Esophagus muscularis mucosa (tissue), 4 donors: ENCODE data around the gene MAN2B1. TPM values are rescaled to one million over a fixed set of nuclear protein-coding genes. Genes with fewer than 3 reads are reported as not detected.
A peak's percentile ranks its signal among the peaks of the same experiment; 100 is the strongest.
"Not testable (repeated sequence)": the region's sequence is repeated elsewhere in the genome, so short reads cannot be mapped to it uniquely, and the experiment has no call there.

Experiments
- DNase-seq: peaks from one replicate; pipeline ENCODE4 v3.0.0-alpha.2; 2017; ENCODE audit errors: extremely low spot score
- H3K27ac ChIP-seq, 4 donors: fragments of 200-600 bp; sonication (generic); replicated peaks in 1 of 4; 1 replicate in 3 of 4; 2 replicates in 1 of 4; pipeline ENCODE4 v1.5.1; 2016 to 2019; ENCODE audit warnings: mild to moderate bottlenecking in 1 of 4
- H3K27me3 ChIP-seq, 4 donors: fragments of 200-600 bp; sonication (generic); one replicate each; pipeline versions ENCODE4 v1.5.1 to v1.6.0; 2016 to 2019
- H3K36me3 ChIP-seq, 4 donors: fragments of 200-600 bp; sonication (generic); one replicate each; pipeline ENCODE4 v1.5.1; 2016 to 2019
- H3K4me1 ChIP-seq, 4 donors: fragments of 200-600 bp; sonication (generic); one replicate each; pipeline ENCODE4 v1.5.1; 2016 to 2019
- H3K4me3 ChIP-seq, 4 donors: fragments of 200-600 bp; sonication (generic); 1 replicate in 2 of 4; 2 replicates in 2 of 4; pipeline ENCODE4 v1.5.1; 2016 to 2019; ENCODE audit warnings: mild to moderate bottlenecking in 4 of 4, moderate library complexity in 1 of 4
- H3K9me3 ChIP-seq, 4 donors: fragments of 200-600 bp; sonication (generic); 1 replicate in 3 of 4; 2 replicates in 1 of 4; pipeline ENCODE4 v1.5.1; 2016 to 2019
- CTCF ChIP-seq, 3 experiments: fragments of 200-600 bp in 2 of 3; fragments of 450-650 bp in 1 of 3; sonication (generic) in 2 of 3; IDR thresholded peaks; one replicate each; pipeline ENCODE4 v1.5.1; 2017 to 2019; ENCODE audit warnings: antibody characterized with exemption in 3 of 3, mild to moderate bottlenecking in 2 of 3, moderate library complexity in 1 of 3
- EP300 ChIP-seq: sonication (generic); formaldehyde crosslinking; IDR thresholded peaks from one replicate; pipeline ENCODE4 v1.6.1; 2017; ENCODE audit warnings: antibody characterized with exemption
- POLR2A ChIP-seq: fragments of 450-650 bp; IDR thresholded peaks from one replicate; pipeline ENCODE4 v1.6.1; 2017; ENCODE audit warnings: antibody characterized with exemption, moderate library complexity, mild to moderate bottlenecking, low read depth
- POLR2AphosphoS5 ChIP-seq, 2 donors: sonication (generic); formaldehyde crosslinking; IDR thresholded peaks; one replicate each; pipeline ENCODE4 v1.6.1; 2017; ENCODE audit warnings: antibody characterized with exemption in 2 of 2
- WGBS: methylation state at CpG from one replicate; pipeline ENCODE4 v1.1.5; 2018; 5-methylcytosine and 5-hydroxymethylcytosine counted together
- intact Hi-C: fragments of 100-400 bp; cut with DNase I; formaldehyde crosslinking; loops from one replicate; pipeline ENCODE4 v1.15.1; 2023
- total RNA-seq, 4 donors: library from RNA; depleted of rRNA; stranded (reverse); fragments of >200 nt; gene quantifications; one replicate each; pipeline versions ENCODE4 v1.1.0 to v1.2.1, GENCODE V29; 2016

Gene MAN2B1
- total RNA-seq, 4 donors from 2014 or later, result 65.7 to 80.8 (median 68.9) TPM

DNA sequence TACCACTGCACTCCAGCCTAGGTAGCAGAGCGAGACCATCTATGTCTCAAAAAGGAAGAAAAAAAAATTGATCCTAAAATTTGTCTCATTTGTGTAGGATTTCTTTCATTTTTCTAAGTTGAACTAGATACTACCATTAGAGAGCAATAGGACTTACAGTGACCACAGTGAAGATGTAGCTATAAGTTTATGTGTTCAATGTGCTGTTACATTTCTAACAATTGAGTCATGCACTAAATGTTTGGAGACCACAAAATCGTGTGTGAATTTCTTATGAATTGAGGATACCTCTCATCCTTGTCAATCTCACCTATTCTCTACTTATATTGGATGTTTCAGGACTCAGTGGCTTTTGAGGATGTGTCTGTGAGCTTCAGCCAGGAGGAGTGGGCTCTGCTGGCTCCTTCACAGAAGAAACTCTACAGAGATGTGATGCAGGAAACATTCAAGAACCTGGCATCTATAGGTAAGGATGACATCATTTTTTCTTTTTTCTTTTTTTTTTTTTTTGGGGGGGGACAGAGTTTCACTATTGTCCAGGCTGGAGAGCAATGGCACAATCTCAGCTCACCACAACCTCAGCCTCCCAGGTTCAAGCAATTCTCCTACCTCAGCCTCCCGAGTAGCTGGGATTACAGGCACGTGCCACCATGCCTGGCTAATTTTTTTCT is 43.0 kb downstream of the MAN2B1 start:
- TF ChIP-seq POLR2AphosphoS5 (IDR thresholded peaks at IDR 0.05) (no peak), EP300 (no peak), POLR2A (no peak), CTCF (IDR thresholded peaks at IDR 0.05) (no peak)
- H3K27me3 ChIP-seq, result no peaks in the 10 kb centered on the region
- no peak overlapping the region for H3K27ac ChIP-seq
- no peak overlapping the region for H3K4me3 ChIP-seq
- intact Hi-C loops, result no loop called here
- peaks cover 0 to 11% (median 3%) of the 10 kb centered on the region in 4 donors for H3K9me3 ChIP-seq
- WGBS, result 88% methylated on average over 4 of the region's 4 CpGs
- H3K4me1 ChIP-seq, result peaks cover 11 to 31% (median 27%) of the 10 kb centered on the region in 4 donors
- H3K36me3 ChIP-seq, result peaks cover 48 to 54% (median 51%) of the 10 kb centered on the region in 4 donors
- DNase-seq, result no peak

GRCh38 chr19:12621253-12622024 is 45.1 kb downstream of the MAN2B1 start:
- peaks cover 14 to 48% (median 44%) of the 10 kb centered on the region in 4 donors for H3K4me1 ChIP-seq
- H3K4me3 ChIP-seq, intact Hi-C loops, H3K27me3 ChIP-seq, H3K9me3 ChIP-seq, DNase-seq: not testable (repeated sequence)
- peaks cover 28 to 37% (median 31%) of the 10 kb centered on the region in 4 donors for H3K36me3 ChIP-seq
- WGBS, result 51% methylated on average over 26 of the region's 26 CpGs
- peak overlapping the region in 3 of 4 donors; percentile 30 to 70 (median 41) for H3K27ac ChIP-seq

DNA sequence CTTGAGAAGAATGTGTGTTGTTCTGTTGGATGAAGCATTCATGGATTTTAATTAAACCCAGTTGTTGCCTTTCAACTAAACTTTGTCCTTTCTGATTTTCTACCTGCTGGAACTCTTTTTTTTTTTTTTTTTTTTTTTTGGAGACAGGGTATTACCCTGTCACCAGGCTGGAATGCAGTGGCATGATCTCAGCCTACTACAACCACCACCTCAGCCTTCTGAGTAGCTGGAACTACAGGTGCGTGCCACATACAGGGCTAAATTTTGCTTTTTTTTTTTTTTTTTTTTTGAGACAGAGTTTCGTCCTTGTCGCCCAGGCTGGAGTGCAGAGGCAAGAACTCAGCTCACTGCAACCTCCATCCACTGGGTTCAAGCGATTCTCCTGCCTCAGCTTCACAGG is 48.9 kb downstream of the MAN2B1 start:
- WGBS, result 84% methylated on average over 4 of the region's 4 CpGs
- H3K4me1 ChIP-seq, result peaks cover 31 to 75% (median 64%) of the 10 kb centered on the region in 4 donors
- H3K36me3 ChIP-seq, result peaks cover 1 to 31% (median 24%) of the 10 kb centered on the region in 4 donors
- no peak overlapping the region for H3K27ac ChIP-seq
- no peak for DNase-seq
- no peak overlapping the region for H3K4me3 ChIP-seq
- no peaks in the 10 kb centered on the region for H3K27me3 ChIP-seq
- TF ChIP-seq EP300, result no peak
- TF ChIP-seq POLR2A, result no peak
- TF ChIP-seq POLR2AphosphoS5 (IDR thresholded peaks at IDR 0.05), result no peak
- TF ChIP-seq CTCF (IDR thresholded peaks at IDR 0.05), result no peak
- intact Hi-C loops, result no loop called here
- no peaks in the 10 kb centered on the region for H3K9me3 ChIP-seq

DNA sequence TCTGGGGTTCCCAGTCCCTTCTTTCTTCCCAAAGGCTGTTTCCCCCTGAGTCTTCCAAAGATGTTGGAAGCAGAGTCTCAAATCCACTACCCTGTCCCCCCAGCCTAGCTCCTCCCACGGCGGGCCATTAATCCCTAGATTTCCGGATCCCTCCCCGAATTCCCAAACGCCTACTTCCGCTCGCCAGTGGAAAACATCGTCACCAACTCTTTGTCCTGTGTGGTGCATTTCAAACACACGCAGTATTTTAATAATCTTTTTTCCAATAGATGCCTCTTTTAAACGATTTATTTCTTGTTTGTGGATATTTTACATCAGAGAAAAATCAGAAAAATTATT is 55.2 kb downstream of the MAN2B1 start:
- Histone ChIP-seq H3K4me3 (peak overlapping the region; percentile 87 to 100 (median 96)), H3K27me3 (no peaks in the 10 kb centered on the region), H3K27ac (peak overlapping the region; percentile 98 to 100 (median 100)), H3K9me3 (no peaks in the 10 kb centered on the region), H3K36me3 (peaks cover 5 to 53% (median 41%) of the 10 kb centered on the region in 4 donors), H3K4me1 (peaks cover 33 to 74% (median 55%) of the 10 kb centered on the region in 4 donors)
- WGBS, result under 1% methylated on average over 10 of the region's 10 CpGs
- intact Hi-C loops, result no loop called here
- TF ChIP-seq POLR2AphosphoS5 (IDR thresholded peaks at IDR 0.05), result peak in 1 of 2 donors; percentile 76
- TF ChIP-seq EP300, result no peak
- peak in 1 of 3 experiments; percentile 13 for TF ChIP-seq CTCF (IDR thresholded peaks at IDR 0.05)
- DNase-seq, result peak; percentile 93

GRCh38 chr19:12610540-12611360 is 55.8 kb downstream of the MAN2B1 start, which contains the start of the genes ZNF490 and ZNF791:
TSS of gene ZNF490 (minus strand) at chr19:12610813. CDS start at chr19:12610680, 133 bp downstream.
TSS of gene ZNF791 (plus strand) at chr19:12610920. CDS start at chr19:12611080, 160 bp downstream.
- Histone ChIP-seq H3K4me1 (peaks cover 33 to 68% (median 50%) of the 10 kb centered on the region in 4 donors), H3K27ac (peak within 1 kb of the TSS; percentile 98 to 100 (median 100)), H3K27me3 (no peaks in the 10 kb centered on the region), H3K9me3 (no peaks in the 10 kb centered on the region), H3K36me3 (peaks cover 5 to 57% (median 42%) of the 10 kb centered on the region in 4 donors), H3K4me3 (peak within 1 kb of the TSS; percentile 87 to 100 (median 96))
- peak; percentile 100 for DNase-seq
- intact Hi-C loops, result no loop called here
- TF ChIP-seq EP300, result no peak
- peak in 1 of 3 experiments; percentile 16 for TF ChIP-seq CTCF (IDR thresholded peaks at IDR 0.05)
- peak; percentile 88 for TF ChIP-seq POLR2A
- peak; percentile 96 to 99 for TF ChIP-seq POLR2AphosphoS5 (IDR thresholded peaks at IDR 0.05)
- 0% methylated on average over 38 of the region's 61 CpGs for WGBS
